Endothelial cell (in vitro differentiated cells): ENCODE measurements around the gene NSD2. TPM values are rescaled to one million over a fixed set of nuclear protein-coding genes. Genes with fewer than 3 reads are reported as not detected.

Experiments used
- DNase-seq: peaks from one replicate; pipeline ENCODE4 v3.0.0; 2021; ENCODE audit warnings: low spot score
- H3K27ac Mint-ChIP-seq: one replicate; pipeline ENCODE4 v1.8.0; 2021; ENCODE audit warnings: mixed read lengths, inconsistent platforms; ENCODE audit not compliant: unreplicated experiment
- H3K27me3 Mint-ChIP-seq: one replicate; pipeline ENCODE4 v1.8.0; 2021; ENCODE audit warnings: mild to moderate bottlenecking, moderate library complexity, mixed read lengths, inconsistent platforms; ENCODE audit not compliant: unreplicated experiment
- H3K36me3 Mint-ChIP-seq: one replicate; pipeline ENCODE4 v1.8.0; 2021; ENCODE audit warnings: mild to moderate bottlenecking, low read depth, mixed read lengths, inconsistent platforms; ENCODE audit not compliant: unreplicated experiment
- H3K4me1 Mint-ChIP-seq: one replicate; pipeline ENCODE4 v1.8.0; 2021; ENCODE audit warnings: mild to moderate bottlenecking, mixed read lengths, inconsistent platforms; ENCODE audit not compliant: unreplicated experiment
- H3K4me3 Mint-ChIP-seq: one replicate; pipeline ENCODE4 v1.8.0; 2021; ENCODE audit warnings: mild to moderate bottlenecking, mixed read lengths, inconsistent platforms; ENCODE audit not compliant: unreplicated experiment
- H3K9me3 Mint-ChIP-seq: one replicate; pipeline ENCODE4 v1.8.0; 2021; ENCODE audit warnings: mixed read lengths, inconsistent platforms; ENCODE audit not compliant: unreplicated experiment
- total RNA-seq: library from RNA; stranded (reverse); fragmentation: NEBNext Ultra II Directional; extraction: Animal tissue kit (Norgen Biotek cat#: 25700); gene quantifications from one replicate; pipeline ENCODE4 v1.2.1, GENCODE V29; 2021; ENCODE audit not compliant: unreplicated experiment
- TF ChIP-seq, protein P1 (sequence below): fragments of 200-600 bp; sonication (generic); IDR thresholded peaks from one replicate; pipeline ENCODE4 v1.5.0; 2021; ENCODE audit warnings: antibody characterized with exemption; ENCODE audit not compliant: unreplicated experiment

The NSD2 gene
- total RNA-seq, 1 donor from 2014 or later: 93.5 TPM

DNA sequence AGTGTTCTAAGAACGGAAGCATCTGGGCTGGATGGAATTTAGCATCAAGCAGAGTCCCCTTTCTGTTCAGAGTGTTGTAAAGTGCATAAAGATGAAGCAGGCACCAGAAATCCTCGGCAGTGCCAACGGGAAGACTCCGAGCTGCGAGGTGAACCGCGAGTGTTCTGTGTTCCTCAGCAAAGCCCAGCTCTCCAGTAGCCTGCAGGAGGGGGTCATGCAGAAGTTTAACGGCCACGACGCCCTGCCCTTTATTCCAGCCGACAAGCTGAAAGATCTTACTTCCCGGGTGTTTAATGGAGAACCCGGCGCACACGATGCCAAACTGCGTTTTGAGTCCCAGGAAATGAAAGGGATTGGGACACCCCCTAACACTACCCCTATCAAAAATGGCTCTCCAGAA, 29.4 kb downstream of the NSD2 start:
- Mint-ChIP-seq H3K4me1 (no peaks in the 10 kb centered on the region), H3K27ac (no peak overlapping the region), H3K9me3 (no peaks in the 10 kb centered on the region), H3K27me3 (no peaks in the 10 kb centered on the region), H3K4me3 (no peak overlapping the region), H3K36me3 (peaks cover 18% of the 10 kb centered on the region)
- TF ChIP-seq, protein P1, sequence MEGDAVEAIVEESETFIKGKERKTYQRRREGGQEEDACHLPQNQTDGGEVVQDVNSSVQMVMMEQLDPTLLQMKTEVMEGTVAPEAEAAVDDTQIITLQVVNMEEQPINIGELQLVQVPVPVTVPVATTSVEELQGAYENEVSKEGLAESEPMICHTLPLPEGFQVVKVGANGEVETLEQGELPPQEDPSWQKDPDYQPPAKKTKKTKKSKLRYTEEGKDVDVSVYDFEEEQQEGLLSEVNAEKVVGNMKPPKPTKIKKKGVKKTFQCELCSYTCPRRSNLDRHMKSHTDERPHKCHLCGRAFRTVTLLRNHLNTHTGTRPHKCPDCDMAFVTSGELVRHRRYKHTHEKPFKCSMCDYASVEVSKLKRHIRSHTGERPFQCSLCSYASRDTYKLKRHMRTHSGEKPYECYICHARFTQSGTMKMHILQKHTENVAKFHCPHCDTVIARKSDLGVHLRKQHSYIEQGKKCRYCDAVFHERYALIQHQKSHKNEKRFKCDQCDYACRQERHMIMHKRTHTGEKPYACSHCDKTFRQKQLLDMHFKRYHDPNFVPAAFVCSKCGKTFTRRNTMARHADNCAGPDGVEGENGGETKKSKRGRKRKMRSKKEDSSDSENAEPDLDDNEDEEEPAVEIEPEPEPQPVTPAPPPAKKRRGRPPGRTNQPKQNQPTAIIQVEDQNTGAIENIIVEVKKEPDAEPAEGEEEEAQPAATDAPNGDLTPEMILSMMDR: no peak
- no peak for DNase-seq

DNA sequence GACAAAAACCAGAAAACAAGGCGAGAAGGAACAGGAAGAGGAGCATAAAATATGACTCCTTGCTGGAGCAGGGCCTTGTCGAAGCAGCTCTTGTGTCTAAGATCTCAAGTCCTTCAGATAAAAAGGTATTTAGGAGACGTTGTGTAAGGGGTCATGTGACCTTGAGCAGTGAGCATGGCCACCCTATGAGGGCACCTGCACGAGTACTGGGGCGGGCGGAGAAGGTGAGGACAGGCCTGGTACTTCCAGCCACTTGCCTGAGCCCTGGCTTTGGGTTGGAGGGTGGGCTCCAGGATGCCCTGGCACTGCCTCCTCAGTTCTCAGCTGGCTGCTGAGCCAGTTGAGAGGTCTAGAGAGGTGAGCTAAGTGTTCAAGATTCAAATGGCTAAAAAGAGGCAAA, 29.9 kb downstream of the NSD2 start:
- Mint-ChIP-seq H3K4me3 (no peak overlapping the region), H3K9me3 (no peaks in the 10 kb centered on the region), H3K27me3 (no peaks in the 10 kb centered on the region), H3K4me1 (no peaks in the 10 kb centered on the region), H3K27ac (no peak overlapping the region), H3K36me3 (peaks cover 18% of the 10 kb centered on the region)
- TF ChIP-seq, protein P1: no peak
- DNase-seq: no peak

DNA sequence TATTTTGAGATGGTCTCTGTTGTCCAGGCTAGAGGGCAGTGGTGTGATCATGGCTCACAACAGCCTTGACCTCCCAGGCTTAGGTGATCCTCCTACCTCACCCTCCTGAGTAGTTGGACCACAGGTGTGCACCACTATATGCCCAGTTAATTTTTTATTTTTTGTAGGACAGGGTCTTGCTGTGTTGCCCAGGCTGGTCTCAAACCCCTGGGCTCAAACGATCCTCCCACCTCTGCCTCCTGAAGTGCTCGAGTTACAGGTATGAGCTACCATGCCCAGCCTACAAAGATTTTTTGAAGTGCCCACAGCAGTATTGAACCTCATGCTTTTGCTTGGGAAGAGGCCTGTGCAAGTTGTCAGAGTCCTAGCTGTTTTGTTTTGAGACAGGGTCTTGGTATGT, 31.1 kb downstream of the NSD2 start:
- H3K9me3 Mint-ChIP-seq: no peaks in the 10 kb centered on the region
- H3K4me3 Mint-ChIP-seq: no peak overlapping the region
- DNase-seq: no peak
- TF ChIP-seq, protein P1: no peak
- H3K36me3 Mint-ChIP-seq: peaks cover 18% of the 10 kb centered on the region
- H3K27ac Mint-ChIP-seq: no peak overlapping the region
- H3K4me1 Mint-ChIP-seq: no peaks in the 10 kb centered on the region
- H3K27me3 Mint-ChIP-seq: no peaks in the 10 kb centered on the region

DNA sequence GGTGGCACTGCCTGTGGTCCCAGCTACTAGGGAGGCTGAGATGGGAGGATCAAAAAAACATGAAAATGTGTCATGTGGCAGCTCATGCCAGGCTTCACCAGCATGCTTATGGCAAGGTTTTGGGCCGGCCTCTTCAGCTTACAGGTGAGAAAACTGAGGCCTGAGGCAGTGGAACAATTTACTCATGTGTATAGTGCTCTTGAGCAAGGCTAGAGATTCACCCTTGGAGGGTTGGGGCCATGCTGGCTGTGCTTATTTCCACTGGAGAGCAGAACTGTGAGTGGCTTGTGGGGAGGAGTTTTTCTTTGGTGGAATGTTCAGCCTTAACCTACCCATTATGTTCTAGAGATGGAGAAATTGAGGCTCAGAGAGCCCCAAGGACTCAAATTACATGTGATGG, 31.8 kb downstream of the NSD2 start:
- Mint-ChIP-seq H3K4me3 (peak overlapping the region; percentile 11), H3K4me1 (peaks cover under 1% of the 10 kb centered on the region), H3K27me3 (no peaks in the 10 kb centered on the region), H3K36me3 (peaks cover 18% of the 10 kb centered on the region), H3K9me3 (no peaks in the 10 kb centered on the region), H3K27ac (no peak overlapping the region)
- TF ChIP-seq, protein P1: no peak
- no peak for DNase-seq

DNA sequence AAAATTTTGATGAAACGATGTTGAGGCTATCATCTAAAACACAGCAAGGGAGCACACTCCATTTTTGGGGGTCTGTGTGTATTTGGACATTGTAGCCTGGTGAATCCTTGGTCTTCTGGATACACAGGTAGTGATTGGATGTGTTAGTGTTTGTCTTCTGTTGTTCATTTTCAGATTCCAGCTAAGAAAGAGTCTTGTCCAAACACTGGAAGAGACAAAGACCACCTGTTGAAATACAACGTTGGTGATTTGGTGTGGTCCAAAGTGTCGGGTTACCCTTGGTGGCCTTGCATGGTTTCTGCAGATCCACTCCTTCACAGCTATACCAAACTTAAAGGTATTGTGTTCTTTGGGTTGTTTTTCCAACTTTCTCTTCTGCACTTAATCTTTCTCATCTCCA, 32.8 kb downstream of the NSD2 start:
- Mint-ChIP-seq H3K4me3 (no peak overlapping the region), H3K9me3 (no peaks in the 10 kb centered on the region), H3K27ac (no peak overlapping the region), H3K27me3 (no peaks in the 10 kb centered on the region), H3K36me3 (peaks cover 18% of the 10 kb centered on the region), H3K4me1 (peaks cover 4% of the 10 kb centered on the region)
- TF ChIP-seq, protein P1: no peak
- DNase-seq: no peak
